Liver (tissue), 9 donors: ENCODE results near the gene COL4A1. TPM values are rescaled to one million over a fixed set of nuclear protein-coding genes. Genes with fewer than 3 reads are reported as not detected.

Source experiments
- DNase-seq: peaks from one replicate; pipeline ENCODE4 v3.0.0-alpha.2; 2017; ENCODE audit warnings: low spot score
- H3K27ac ChIP-seq, 2 donors: one replicate each; pipeline ENCODE4 v1.7.0; 2013; ENCODE audit warnings: inconsistent platforms in 2 of 2, low read length in 2 of 2, control low read depth in 1 of 2, low read depth in 1 of 2, mild to moderate bottlenecking in 1 of 2
- H3K27me3 ChIP-seq, 4 donors: one replicate each; pipeline versions ENCODE4 v1.6.1 to v1.7.0; 2013; ENCODE audit warnings: low read length in 3 of 4, inconsistent platforms in 1 of 4, mild to moderate bottlenecking in 1 of 4, moderate library complexity in 1 of 4; ENCODE audit not compliant: control insufficient read depth in 4 of 4, insufficient read depth in 4 of 4
- H3K36me3 ChIP-seq, 4 donors: one replicate each; pipeline versions ENCODE4 v1.6.1 to v1.7.0; 2013; ENCODE audit warnings: low read length in 3 of 4, mild to moderate bottlenecking in 3 of 4, low read depth in 1 of 4, moderate library complexity in 1 of 4; ENCODE audit not compliant: control insufficient read depth in 4 of 4, insufficient read depth in 3 of 4
- H3K4me1 ChIP-seq, 4 donors: one replicate each; pipeline versions ENCODE4 v1.6.1 to v1.7.0; 2013; ENCODE audit warnings: low read length in 3 of 4, mild to moderate bottlenecking in 3 of 4, moderate library complexity in 1 of 4; ENCODE audit not compliant: control insufficient read depth in 4 of 4, insufficient read depth in 4 of 4
- H3K4me3 ChIP-seq, 3 donors: one replicate each; pipeline versions ENCODE4 v1.6.1 to v1.7.0; 2013; ENCODE audit warnings: low read length in 3 of 3, control low read depth in 1 of 3, low read depth in 1 of 3, mild to moderate bottlenecking in 1 of 3
- H3K9ac ChIP-seq, 2 donors: one replicate each; pipeline ENCODE4 v1.7.0; 2013; ENCODE audit warnings: low read length in 2 of 2, mild to moderate bottlenecking in 2 of 2, moderate library complexity in 2 of 2, control low read depth in 1 of 2, low read depth in 1 of 2
- H3K9me3 ChIP-seq, 4 donors: one replicate each; pipeline versions ENCODE4 v1.6.1 to v1.7.0; 2013; ENCODE audit warnings: low read length in 3 of 4; ENCODE audit not compliant: control insufficient read depth in 4 of 4
- ATF3 ChIP-seq: IDR thresholded peaks from 2 replicates; pipeline ENCODE4 v1.6.1; 2016; ENCODE audit warnings: antibody characterized with exemption
- EGR1 ChIP-seq, 2 donors: IDR thresholded peaks; 2 replicates each; pipeline ENCODE4 v1.6.1; 2016 to 2018; ENCODE audit warnings: antibody characterized with exemption in 2 of 2, low read depth in 2 of 2
- HNF4A ChIP-seq, 2 donors: conservative IDR thresholded peaks; 2 replicates each; pipeline ENCODE4 v1.6.1; 2016; ENCODE audit warnings: antibody characterized with exemption in 2 of 2, mild to moderate bottlenecking in 2 of 2
- JUND ChIP-seq, 2 donors: IDR thresholded peaks; 2 replicates each; pipeline ENCODE4 v1.6.1; 2016; ENCODE audit warnings: antibody characterized with exemption in 2 of 2
- MAX ChIP-seq: IDR thresholded peaks from 2 replicates; pipeline ENCODE4 v1.6.1; 2016; ENCODE audit warnings: antibody characterized with exemption
- NR2F2 ChIP-seq: IDR thresholded peaks from 2 replicates; pipeline ENCODE4 v1.6.1; 2016; ENCODE audit warnings: antibody characterized with exemption
- REST ChIP-seq: IDR thresholded peaks from 2 replicates; pipeline ENCODE4 v1.6.1; 2016; ENCODE audit warnings: antibody characterized with exemption, mild to moderate bottlenecking
- RXRA ChIP-seq, 2 donors: IDR thresholded peaks; 2 replicates each; pipeline ENCODE4 v1.6.1; 2017 to 2018; ENCODE audit warnings: antibody characterized with exemption in 2 of 2, mild to moderate bottlenecking in 1 of 2
- SP1 ChIP-seq: IDR thresholded peaks from 2 replicates; pipeline ENCODE4 v1.6.1; 2018; ENCODE audit warnings: antibody characterized with exemption, mild to moderate bottlenecking
- TAF1 ChIP-seq: conservative IDR thresholded peaks from 2 replicates; pipeline ENCODE4 v1.6.1; 2016; ENCODE audit warnings: antibody characterized with exemption, mild to moderate bottlenecking
- YY1 ChIP-seq: IDR thresholded peaks from 2 replicates; pipeline ENCODE4 v1.6.1; 2016; ENCODE audit warnings: antibody characterized with exemption, mild to moderate bottlenecking
- WGBS: extraction: QIAGEN DNeasy Blood & Tissue Kit; methylation state at CpG from one replicate; pipeline ENCODE4 v1.1.7; 2013; 5-methylcytosine and 5-hydroxymethylcytosine counted together
- polyA plus RNA-seq, 2 donors: library from polyadenylated mRNA; stranded (reverse) in 1 of 2; unstranded in 1 of 2; fragments of 200-250 nt in 1 of 2; fragments of >200 nt in 1 of 2; fragmentation: Nextera tagmentation in 1 of 2; extraction: Ambion mirVana in 1 of 2; gene quantifications; one replicate each; pipeline versions ENCODE4 v1.2.1 to v1.2.3, GENCODE V29; 2013 to 2015
- total RNA-seq, 2 donors: library from RNA; depleted of rRNA; stranded (reverse); fragments of >200 nt; gene quantifications; one replicate each; pipeline ENCODE4 v1.2.3, GENCODE V29; 2014
- donor health status: healthy.
- donor health status: healthy.
- donor health status: healthy.
- donor health status: healthy.
- donor health status: healthy.

COL4A1 gene
- total and polyA plus RNA-seq, 4 donors, result 5.0 to 68.5 (median 37.9) TPM

- TF ChIP-seq MAX, result no peak
- TF ChIP-seq REST, result no peak
- no peak for TF ChIP-seq EGR1 (IDR thresholded peaks at IDR 0.05; ENCODE audit: low read depth in 2 of 2)
- TF ChIP-seq TAF1, result no peak
- TF ChIP-seq NR2F2, result no peak
- TF ChIP-seq HNF4A (conservative IDR thresholded peaks at IDR 0.05), result no peak
- WGBS, result 89% methylated on average over 3 of the region's 3 CpGs
- Histone ChIP-seq H3K9me3 (no peaks in the 10 kb centered on the region), H3K9ac (no peak overlapping the region), H3K4me1 (no peaks in the 10 kb centered on the region), H3K27me3 (no peaks in the 10 kb centered on the region), H3K27ac (no peak overlapping the region), H3K4me3 (no peak overlapping the region), H3K36me3 (peaks cover 0 to 2% (median 0%) of the 10 kb centered on the region in 4 donors)
- no peak for DNase-seq
These were observed 176.5 kb downstream of the COL4A1 start for GRCh38 chr13:110130431-110130830.

GRCh38 chr13:110129539-110130186 lies 177.3 kb downstream of the COL4A1 start:
- no peak for TF ChIP-seq SP1
- TF ChIP-seq JUND (IDR thresholded peaks at IDR 0.05), result no peak
- no peak for TF ChIP-seq YY1
- TF ChIP-seq ATF3, result no peak
- TF ChIP-seq RXRA (IDR thresholded peaks at IDR 0.05), result no peak
- no peak for TF ChIP-seq REST
- DNase-seq, result no peak
- no peaks in the 10 kb centered on the region for H3K9me3 ChIP-seq
- H3K27me3 ChIP-seq, result no peaks in the 10 kb centered on the region
- H3K4me1 ChIP-seq, result no peaks in the 10 kb centered on the region
- no peak overlapping the region for H3K27ac ChIP-seq
- H3K36me3 ChIP-seq, result peaks cover 0 to 2% (median 0%) of the 10 kb centered on the region in 4 donors
- no peak overlapping the region for H3K4me3 ChIP-seq
- no peak overlapping the region for H3K9ac ChIP-seq
- WGBS, result 86% methylated on average over 14 of the region's 14 CpGs
